Choroid plexus epithelial cell (primary cell): Measurements from ENCODE around the gene RASL10A.
A peak's percentile ranks its signal among the peaks of the same experiment; 100 is the strongest.

ENCODE experiments used
- DNase-seq: peaks from one replicate; pipeline ENCODE4 v3.0.0-alpha.2; 2010; ENCODE audit warnings: low read depth
- H3K4me3 ChIP-seq: 2 replicates; pipeline ENCODE4 v1.5.1; 2011; ENCODE audit warnings: low read depth, mild to moderate bottlenecking, control low read depth, low read length, moderate library complexity
- CTCF ChIP-seq: conservative IDR thresholded peaks from 2 replicates; pipeline ENCODE4 v1.5.1; 2011; ENCODE audit warnings: low read depth, mild to moderate bottlenecking, control low read depth, inconsistent platforms, low read length, moderate library complexity

The RASL10A gene

GRCh38 chr22:29305836-29306174, 9.7 kb downstream of the RASL10A start:
- no peak for DNase-seq
- no peak for TF ChIP-seq CTCF
- H3K4me3 ChIP-seq = peak overlapping the region; percentile 71

- no peak for DNase-seq
- TF ChIP-seq CTCF = no peak
- no peak overlapping the region for H3K4me3 ChIP-seq
These were observed 12.6 kb downstream of the RASL10A start for GRCh38 chr22:29302681-29303465.

- no peak for TF ChIP-seq CTCF
- DNase-seq = no peak
- no peak overlapping the region for H3K4me3 ChIP-seq
These were observed 13.2 kb downstream of the RASL10A start for GRCh38 chr22:29302402-29302680.

- no peak for DNase-seq
- no peak for TF ChIP-seq CTCF
These were observed 13.6 kb downstream of the RASL10A start for GRCh38 chr22:29301716-29302401.

GRCh38 chr22:29300807-29301601, 14.5 kb downstream of the RASL10A start:
- no peak for DNase-seq
- TF ChIP-seq CTCF = no peak
- no peak overlapping the region for H3K4me3 ChIP-seq

More at GRCh38 chr22:29301716-29302401, 13.6 kb downstream of the RASL10A start:
- no peak overlapping the region for H3K4me3 ChIP-seq

- no peak for DNase-seq
- TF ChIP-seq CTCF = no peak
- H3K4me3 ChIP-seq = no peak overlapping the region
These were observed 15.1 kb downstream of the RASL10A start for GRCh38 chr22:29300467-29300806.
